HG02763 (cell line): Measurements from ENCODE around the gene SPHK1.

Experiments used
- ATAC-seq: cut with Tn5 transposase; IDR thresholded peaks from one replicate; pipeline ENCODE4 v1.9.1; 2021; ENCODE audit warnings: mild to moderate bottlenecking, moderate library complexity; ENCODE audit not compliant: unreplicated experiment

The SPHK1 gene

GRCh38 chr17:76363107-76363842 lies 21.1 kb upstream of the SPHK1 start:
- ATAC-seq = no peak

- no peak for ATAC-seq
These were observed 19.0 kb upstream of the SPHK1 start for GRCh38 chr17:76365256-76365903.

GRCh38 chr17:76366247-76366646 lies 18.2 kb upstream of the SPHK1 start:
- no peak for ATAC-seq

GRCh38 chr17:76367642-76368041 lies 16.8 kb upstream of the SPHK1 start:
- ATAC-seq = no peak

GRCh38 chr17:76368545-76368944 lies 15.9 kb upstream of the SPHK1 start:
- no peak for ATAC-seq

- ATAC-seq = no peak
These were observed 15.0 kb upstream of the SPHK1 start for GRCh38 chr17:76369379-76369778.

- ATAC-seq = no peak
These were observed 14.6 kb upstream of the SPHK1 start for GRCh38 chr17:76369804-76370203.

- no peak for ATAC-seq
These were observed 14.0 kb upstream of the SPHK1 start for GRCh38 chr17:76370261-76370993.

GRCh38 chr17:76371656-76372628 lies 12.5 kb upstream of the SPHK1 start:
- no peak for ATAC-seq

GRCh38 chr17:76376318-76377133 lies 7.9 kb upstream of the SPHK1 start:
- ATAC-seq = no peak

- no peak for ATAC-seq
These were observed 5.7 kb upstream of the SPHK1 start for GRCh38 chr17:76378548-76379274.

GRCh38 chr17:76379275-76379641 lies 5.2 kb upstream of the SPHK1 start:
- no peak for ATAC-seq

GRCh38 chr17:76379646-76380376 lies 4.6 kb upstream of the SPHK1 start:
- no peak for ATAC-seq

- ATAC-seq = no peak
These were observed 2.6 kb upstream of the SPHK1 start for GRCh38 chr17:76381633-76382350.

GRCh38 chr17:76382351-76382802 lies 2.0 kb upstream of the SPHK1 start:
- no peak for ATAC-seq

- ATAC-seq = no peak
These were observed 1.4 kb upstream of the SPHK1 start for GRCh38 chr17:76382803-76383545.

GRCh38 chr17:76383546-76384221 lies 725 bp upstream of the SPHK1 start:
- ATAC-seq = peak; percentile 16
